AG09309 (cell line): ENCODE measurements around the gene CCNJ.

Experiments used
- DNase-seq: peaks from one replicate; pipeline ENCODE4 v3.0.0-alpha.2; 2010; ENCODE audit warnings: low read depth
- H3K4me3 ChIP-seq: 2 replicates; pipeline ENCODE4 v1.5.1; 2011; ENCODE audit warnings: mild to moderate bottlenecking, low read depth, low read length, moderate library complexity; ENCODE audit not compliant: control insufficient read depth
- CTCF ChIP-seq: IDR thresholded peaks from 2 replicates; pipeline ENCODE4 v1.5.1; 2011; ENCODE audit warnings: mild to moderate bottlenecking, low read depth, low read length, inconsistent platforms; ENCODE audit not compliant: insufficient read depth, control insufficient read depth; ENCODE audit errors: missing control alignments

Gene CCNJ

GRCh38 chr10:96056787-96057186 is 13.4 kb downstream of the CCNJ start:
- TF ChIP-seq CTCF: no peak
- H3K4me3 ChIP-seq: no peak overlapping the region

GRCh38 chr10:96061232-96061631 is 17.8 kb downstream of the CCNJ start:
- H3K4me3 ChIP-seq: no peak overlapping the region
- no peak for DNase-seq
- TF ChIP-seq CTCF: no peak

More at GRCh38 chr10:96056787-96057186, 13.4 kb downstream of the CCNJ start:
- DNase-seq: no peak

GRCh38 chr10:96072674-96073073 is 29.3 kb downstream of the CCNJ start:
- no peak overlapping the region for H3K4me3 ChIP-seq
- no peak for TF ChIP-seq CTCF
- no peak for DNase-seq

GRCh38 chr10:96073722-96074121 is 30.3 kb downstream of the CCNJ start:
- DNase-seq: peak; percentile 46
- H3K4me3 ChIP-seq: no peak overlapping the region
- no peak for TF ChIP-seq CTCF

GRCh38 chr10:96074776-96075175 is 31.4 kb downstream of the CCNJ start:
- DNase-seq: no peak
- TF ChIP-seq CTCF: no peak
- H3K4me3 ChIP-seq: no peak overlapping the region

- no peak overlapping the region for H3K4me3 ChIP-seq
- DNase-seq: no peak
- no peak for TF ChIP-seq CTCF
Observed at GRCh38 chr10:96075977-96076376, 32.6 kb downstream of the CCNJ start.

- TF ChIP-seq CTCF: no peak
- no peak for DNase-seq
- H3K4me3 ChIP-seq: no peak overlapping the region
Observed at GRCh38 chr10:96077156-96077555, 33.8 kb downstream of the CCNJ start.
